Measurements from ENCODE around the gene TOM1. TPM values are rescaled to one million over a fixed set of nuclear protein-coding genes. Genes with fewer than 3 reads are reported as not detected.

TOM1 gene
- total and polyA plus RNA-seq, 3 experiments from 2014 or later, result 15.1 to 34.5 (median 17.0) TPM

DNA sequence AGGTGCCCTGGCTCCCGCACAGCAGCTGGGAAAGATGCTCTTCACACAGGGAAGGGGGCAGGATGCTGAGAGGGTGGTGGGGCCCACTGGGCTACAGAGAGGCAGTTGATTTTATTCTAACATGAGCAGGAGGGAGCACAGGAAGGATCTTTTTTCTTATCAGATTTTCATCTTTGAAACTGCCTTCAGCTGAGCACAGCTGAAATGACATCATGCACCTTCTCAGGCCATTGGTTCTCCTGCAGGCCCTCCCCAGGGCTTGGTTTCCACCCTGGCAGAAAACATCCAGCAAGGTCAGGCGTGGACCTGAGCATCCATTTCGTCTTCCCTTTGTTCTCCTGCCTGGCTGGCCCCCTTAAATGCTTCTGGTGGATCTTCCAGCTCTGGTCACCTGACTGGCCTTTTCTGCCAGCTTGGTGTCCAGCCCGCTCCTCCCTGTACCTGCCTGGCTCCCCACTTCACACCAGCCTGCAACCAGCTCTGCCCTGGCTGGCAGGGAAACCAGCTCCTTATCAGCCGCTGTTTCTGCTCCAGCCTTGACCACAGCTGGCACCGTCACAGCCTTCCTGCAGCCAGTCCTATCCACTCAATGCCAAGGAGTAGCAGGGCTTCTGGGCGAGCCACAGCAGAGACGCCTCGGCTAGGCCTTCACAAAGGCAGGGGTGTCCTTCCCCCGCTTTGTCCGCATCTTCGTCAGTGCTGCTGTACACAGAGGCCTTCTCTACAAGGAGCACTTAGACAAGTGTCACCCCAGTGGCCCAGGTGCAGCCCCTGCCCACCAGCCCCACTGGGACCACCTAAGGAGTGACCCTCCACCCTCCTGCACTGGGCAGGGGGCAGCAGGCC, 36.5 kb downstream of the TOM1 start:
- Histone ChIP-seq H3K4me3 (ENCODE audit: low read length) (no peak overlapping the region), H3K36me3 (ENCODE audit: insufficient read depth, low read length) (peaks cover 5% of the 10 kb centered on the region), H3K27ac (ENCODE audit: low read depth, low read length) (no peak overlapping the region), H3K9me3 (ENCODE audit: low read length) (no peaks in the 10 kb centered on the region), H3K4me1 (ENCODE audit: insufficient read depth, low read length) (no peaks in the 10 kb centered on the region), H3K27me3 (ENCODE audit: insufficient read depth, low read length, poor library complexity, severe bottlenecking) (no peaks in the 10 kb centered on the region)
- POLR2A ChIA-PET, result no interaction called here
- Mint-ChIP-seq H3K9me3 (no peaks in the 10 kb centered on the region), H3K4me1 (peaks cover 0 to 13% (median 12%) of the 10 kb centered on the region in 3 donors), H3K4me3 (peak overlapping the region in 1 of 7 donors; percentile 26), H3K27ac (peak overlapping the region in 5 of 8 donors; percentile 17 to 68 (median 26)), H3K27me3 (peaks cover 0 to 3% of the 10 kb centered on the region in 2 donors), H3K36me3 (peaks cover 0 to 85% (median 19%) of the 10 kb centered on the region in 3 donors)
- CTCF ChIA-PET, result interaction anchor here (1.0 to 1.1 kb wide), 2 partner anchors 14 to 36 kb away, joined by 3 read pairs; partner anchors contain the start of gene TOM1
- DNase-seq, result no peak

DNA sequence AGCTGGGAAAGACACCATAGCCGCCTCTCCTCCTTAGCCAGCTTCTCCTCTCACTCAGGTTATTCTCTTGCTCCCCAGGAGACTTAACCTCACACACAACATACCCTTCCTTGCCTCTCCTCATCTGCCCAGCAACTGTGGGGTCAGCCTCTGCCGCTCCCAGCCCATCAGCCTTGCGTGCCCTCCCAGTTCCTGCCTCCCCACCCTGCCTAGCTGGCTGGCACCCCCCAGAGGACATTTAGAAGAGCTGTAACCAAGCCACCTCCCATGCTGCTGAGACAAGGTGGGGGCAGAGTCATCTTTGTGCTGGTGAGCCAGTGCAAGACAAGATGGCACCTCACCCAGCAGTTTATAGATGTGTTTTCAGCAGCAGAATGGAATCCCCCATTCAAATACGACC, 38.2 kb downstream of the TOM1 start:
- no peak for DNase-seq
- POLR2A ChIA-PET, result no interaction called here
- H3K9me3 Mint-ChIP-seq, result no peaks in the 10 kb centered on the region

GRCh38 chr22:35341090-35341874, 41.6 kb downstream of the TOM1 start:
- ChIA-PET CTCF (no interaction called here), POLR2A (no interaction called here)
- H3K27ac Mint-ChIP-seq, result peak overlapping the region in 1 of 8 donors; percentile 55
- peaks cover 0 to 2% of the 10 kb centered on the region in 2 donors for H3K27me3 Mint-ChIP-seq
- no peaks in the 10 kb centered on the region for H3K9me3 ChIP-seq (ENCODE audit: low read length)
- H3K4me3 ChIP-seq (ENCODE audit: low read length), result no peak overlapping the region
- H3K4me3 Mint-ChIP-seq, result no peak overlapping the region
- H3K36me3 ChIP-seq (ENCODE audit: insufficient read depth, low read length), result no peaks in the 10 kb centered on the region
- no peaks in the 10 kb centered on the region for H3K4me1 ChIP-seq (ENCODE audit: insufficient read depth, low read length)
- DNase-seq, result no peak
- peaks cover 0 to 63% (median 19%) of the 10 kb centered on the region in 3 donors for H3K36me3 Mint-ChIP-seq
- H3K27ac ChIP-seq (ENCODE audit: low read depth, low read length), result no peak overlapping the region
- H3K4me1 Mint-ChIP-seq, result no peaks in the 10 kb centered on the region
- H3K9me3 Mint-ChIP-seq, result no peaks in the 10 kb centered on the region
- no peaks in the 10 kb centered on the region for H3K27me3 ChIP-seq (ENCODE audit: insufficient read depth, low read length, poor library complexity, severe bottlenecking)

More for the DNA sequence above, 38.2 kb downstream of the TOM1 start:
- H3K27ac Mint-ChIP-seq, result peak overlapping the region in 2 of 8 donors; percentile 51 to 66
- CTCF ChIA-PET, result no interaction called here
- Histone ChIP-seq H3K36me3 (ENCODE audit: insufficient read depth, low read length) (no peaks in the 10 kb centered on the region), H3K4me1 (ENCODE audit: insufficient read depth, low read length) (no peaks in the 10 kb centered on the region), H3K27me3 (ENCODE audit: insufficient read depth, low read length, poor library complexity, severe bottlenecking) (no peaks in the 10 kb centered on the region), H3K9me3 (ENCODE audit: low read length) (no peaks in the 10 kb centered on the region), H3K27ac (ENCODE audit: low read depth, low read length) (no peak overlapping the region), H3K4me3 (ENCODE audit: low read length) (no peak overlapping the region)
- peaks cover 0 to 76% (median 17%) of the 10 kb centered on the region in 3 donors for H3K36me3 Mint-ChIP-seq
- H3K4me3 Mint-ChIP-seq, result no peak overlapping the region
- peaks cover 0 to 13% (median 12%) of the 10 kb centered on the region in 3 donors for H3K4me1 Mint-ChIP-seq
- H3K27me3 Mint-ChIP-seq, result peaks cover 0 to 2% of the 10 kb centered on the region in 2 donors

- Histone ChIP-seq H3K27me3 (ENCODE audit: insufficient read depth, low read length, poor library complexity, severe bottlenecking) (no peaks in the 10 kb centered on the region), H3K27ac (ENCODE audit: low read depth, low read length) (no peak overlapping the region), H3K9me3 (ENCODE audit: low read length) (no peaks in the 10 kb centered on the region), H3K4me1 (ENCODE audit: insufficient read depth, low read length) (no peaks in the 10 kb centered on the region), H3K4me3 (ENCODE audit: low read length) (no peak overlapping the region), H3K36me3 (ENCODE audit: insufficient read depth, low read length) (no peaks in the 10 kb centered on the region)
- no peak for DNase-seq
- CTCF ChIA-PET, result no interaction called here
- peaks cover 0 to 61% (median 17%) of the 10 kb centered on the region in 3 donors for H3K36me3 Mint-ChIP-seq
- no peaks in the 10 kb centered on the region for H3K9me3 Mint-ChIP-seq
- H3K4me1 Mint-ChIP-seq, result no peaks in the 10 kb centered on the region
- POLR2A ChIA-PET, result no interaction called here
- no peak overlapping the region for H3K4me3 Mint-ChIP-seq
- peaks cover 0 to 2% of the 10 kb centered on the region in 2 donors for H3K27me3 Mint-ChIP-seq
- no peak overlapping the region for H3K27ac Mint-ChIP-seq
Measured at GRCh38 chr22:35342390-35342789, 42.7 kb downstream of the TOM1 start.

- Mint-ChIP-seq H3K4me1 (no peaks in the 10 kb centered on the region), H3K9me3 (no peaks in the 10 kb centered on the region), H3K27ac (no peak overlapping the region), H3K36me3 (peaks cover 0 to 54% (median 12%) of the 10 kb centered on the region in 3 donors), H3K4me3 (no peak overlapping the region), H3K27me3 (peaks cover 0 to 2% of the 10 kb centered on the region in 2 donors)
- Histone ChIP-seq H3K27me3 (ENCODE audit: insufficient read depth, low read length, poor library complexity, severe bottlenecking) (no peaks in the 10 kb centered on the region), H3K9me3 (ENCODE audit: low read length) (no peaks in the 10 kb centered on the region), H3K4me3 (ENCODE audit: low read length) (no peak overlapping the region), H3K36me3 (ENCODE audit: insufficient read depth, low read length) (no peaks in the 10 kb centered on the region), H3K4me1 (ENCODE audit: insufficient read depth, low read length) (no peaks in the 10 kb centered on the region), H3K27ac (ENCODE audit: low read depth, low read length) (no peak overlapping the region)
- CTCF ChIA-PET, result interaction anchor here (0.6 to 0.7 kb wide), 2 partner anchors 239 to 241 kb away, joined by 3 read pairs; no protein-coding TSS in a partner anchor
- no peak for DNase-seq
- POLR2A ChIA-PET, result no interaction called here
Measured at GRCh38 chr22:35343664-35344550, 44.2 kb downstream of the TOM1 start.

DNA sequence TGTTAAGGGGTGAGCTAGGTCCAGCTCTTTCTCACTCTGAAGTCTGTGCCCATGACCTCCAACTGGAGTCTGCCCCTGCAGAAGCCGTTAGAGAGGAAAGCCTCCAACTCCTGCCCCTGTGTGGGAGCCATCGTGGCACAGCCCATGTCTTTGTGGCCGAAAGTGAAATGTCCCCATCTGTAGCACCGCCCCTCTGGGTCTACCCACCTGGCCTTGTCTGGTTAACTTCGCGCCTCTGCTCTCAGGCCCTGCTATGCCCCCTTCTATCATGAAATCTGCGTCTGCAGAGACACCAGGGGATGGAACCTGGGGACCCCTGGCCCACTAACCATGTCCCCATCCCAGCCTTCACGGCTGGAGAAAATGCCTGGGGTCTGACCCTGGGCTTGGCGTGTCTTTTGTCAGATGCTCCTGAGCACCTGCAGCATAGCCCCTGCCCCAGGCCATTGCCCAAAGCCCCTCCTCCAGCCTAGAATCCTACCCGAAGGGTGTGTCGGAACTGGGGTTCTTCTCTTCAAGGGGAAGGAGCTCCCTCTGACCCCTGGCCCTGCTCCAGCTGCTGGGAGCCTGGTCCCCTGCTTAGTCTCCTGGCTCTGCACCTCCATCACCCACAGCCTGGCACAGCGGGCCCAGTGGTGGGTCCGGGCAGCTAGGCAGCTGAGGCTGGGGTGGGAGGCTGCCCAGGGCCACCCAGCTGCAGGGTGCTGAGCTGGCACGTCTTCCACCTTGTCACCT, 45.4 kb downstream of the TOM1 start:
- no peaks in the 10 kb centered on the region for H3K9me3 Mint-ChIP-seq
- H3K4me3 Mint-ChIP-seq, result no peak overlapping the region
- Histone ChIP-seq H3K4me1 (ENCODE audit: insufficient read depth, low read length) (no peaks in the 10 kb centered on the region), H3K9me3 (ENCODE audit: low read length) (no peaks in the 10 kb centered on the region), H3K27me3 (ENCODE audit: insufficient read depth, low read length, poor library complexity, severe bottlenecking) (no peaks in the 10 kb centered on the region), H3K4me3 (ENCODE audit: low read length) (no peak overlapping the region), H3K27ac (ENCODE audit: low read depth, low read length) (no peak overlapping the region), H3K36me3 (ENCODE audit: insufficient read depth, low read length) (no peaks in the 10 kb centered on the region)
- DNase-seq, result no peak
- peaks cover 0 to 1% of the 10 kb centered on the region in 2 donors for H3K27me3 Mint-ChIP-seq
- ChIA-PET CTCF (interaction anchor here (0.7 kb wide), 1 partner anchor 240 kb away, joined by 3 read pairs; no protein-coding TSS in a partner anchor), POLR2A (no interaction called here)
- peak overlapping the region in 1 of 8 donors; percentile 59 for H3K27ac Mint-ChIP-seq
- peaks cover 0 to 47% (median 9%) of the 10 kb centered on the region in 3 donors for H3K36me3 Mint-ChIP-seq
- H3K4me1 Mint-ChIP-seq, result peaks cover 0 to under 1% (median 0%) of the 10 kb centered on the region in 3 donors

GRCh38 chr22:35345808-35346505, 46.3 kb downstream of the TOM1 start:
- no peaks in the 10 kb centered on the region for H3K9me3 ChIP-seq (ENCODE audit: low read length)
- H3K27ac Mint-ChIP-seq, result peak overlapping the region in 2 of 8 donors; percentile 33 to 71
- H3K4me1 Mint-ChIP-seq, result peaks cover 3 to 9% (median 6%) of the 10 kb centered on the region in 3 donors

More at GRCh38 chr22:35345808-35346505, 46.3 kb downstream of the TOM1 start:
- H3K27ac ChIP-seq (ENCODE audit: low read depth, low read length), result no peak overlapping the region
- no peak overlapping the region for H3K4me3 ChIP-seq (ENCODE audit: low read length)
- no peak for DNase-seq
- H3K36me3 ChIP-seq (ENCODE audit: insufficient read depth, low read length), result no peaks in the 10 kb centered on the region
- H3K4me1 ChIP-seq (ENCODE audit: insufficient read depth, low read length), result peaks cover 1% of the 10 kb centered on the region
- Mint-ChIP-seq H3K27me3 (peaks cover 0 to 2% of the 10 kb centered on the region in 2 donors), H3K4me3 (no peak overlapping the region), H3K36me3 (peaks cover 0 to 39% (median 2%) of the 10 kb centered on the region in 3 donors), H3K9me3 (no peaks in the 10 kb centered on the region)
- POLR2A ChIA-PET, result no interaction called here
- no peaks in the 10 kb centered on the region for H3K27me3 ChIP-seq (ENCODE audit: insufficient read depth, low read length, poor library complexity, severe bottlenecking)
- CTCF ChIA-PET, result no interaction called here

Measured in CD8-positive, alpha-beta memory T cell (primary cell).